ENCODE measurements around the gene TMF1. TPM values are rescaled to one million over a fixed set of nuclear protein-coding genes. Genes with fewer than 3 reads are reported as not detected.

Gene TMF1
- total and polyA plus RNA-seq, 2 of the 8 experiments (the other 6 are each of a cell fraction or from before 2014, with no cell fraction given): 1.4 to 18.3 TPM

DNA sequence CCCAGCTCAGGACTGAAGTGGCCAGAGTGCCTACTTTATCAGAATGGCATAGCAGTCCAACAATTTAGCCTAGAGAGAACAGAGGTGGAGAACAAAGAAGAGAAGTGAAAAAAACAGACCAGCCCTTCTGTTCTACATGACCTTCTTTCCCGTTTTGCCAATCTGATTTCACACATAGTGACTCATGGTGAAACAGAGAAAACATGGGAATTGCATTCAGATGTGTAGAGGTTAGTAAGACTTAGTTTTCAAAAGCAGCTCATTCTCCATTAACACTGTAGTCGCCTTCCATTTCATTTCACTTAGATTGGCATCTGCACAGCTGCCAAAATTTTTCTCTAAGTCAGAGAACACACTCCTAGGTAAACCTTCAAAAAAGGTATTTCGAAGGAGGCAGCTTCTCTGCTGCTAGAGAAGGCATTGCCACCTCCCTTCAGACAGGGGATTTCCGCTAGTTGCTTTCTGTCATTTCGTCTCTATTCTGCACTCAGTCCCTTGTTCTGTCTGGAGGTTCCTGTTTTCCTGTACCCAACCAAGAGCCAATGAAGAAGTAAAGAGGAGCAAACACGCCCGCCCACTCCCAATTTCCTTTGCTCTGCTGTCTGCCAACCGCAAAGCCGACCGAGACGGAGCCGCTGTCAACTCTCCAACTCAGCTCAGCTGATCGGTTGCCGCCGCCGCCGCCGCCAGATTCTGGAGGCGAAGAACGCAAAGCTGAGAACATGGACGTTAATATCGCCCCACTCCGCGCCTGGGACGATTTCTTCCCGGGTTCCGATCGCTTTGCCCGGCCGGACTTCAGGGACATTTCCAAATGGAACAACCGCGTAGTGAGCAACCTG is 32.4 kb upstream of the TMF1 start, which contains the start of gene ARL6IP5 (continued):
- TF ChIP-seq TCF12 (IDR thresholded peaks at IDR 0.05; ENCODE audit: low read depth, low read length): no peak

Measured in H1 (cell line).